ENCODE data around the gene FAM124B.

Gene FAM124B

DNA sequence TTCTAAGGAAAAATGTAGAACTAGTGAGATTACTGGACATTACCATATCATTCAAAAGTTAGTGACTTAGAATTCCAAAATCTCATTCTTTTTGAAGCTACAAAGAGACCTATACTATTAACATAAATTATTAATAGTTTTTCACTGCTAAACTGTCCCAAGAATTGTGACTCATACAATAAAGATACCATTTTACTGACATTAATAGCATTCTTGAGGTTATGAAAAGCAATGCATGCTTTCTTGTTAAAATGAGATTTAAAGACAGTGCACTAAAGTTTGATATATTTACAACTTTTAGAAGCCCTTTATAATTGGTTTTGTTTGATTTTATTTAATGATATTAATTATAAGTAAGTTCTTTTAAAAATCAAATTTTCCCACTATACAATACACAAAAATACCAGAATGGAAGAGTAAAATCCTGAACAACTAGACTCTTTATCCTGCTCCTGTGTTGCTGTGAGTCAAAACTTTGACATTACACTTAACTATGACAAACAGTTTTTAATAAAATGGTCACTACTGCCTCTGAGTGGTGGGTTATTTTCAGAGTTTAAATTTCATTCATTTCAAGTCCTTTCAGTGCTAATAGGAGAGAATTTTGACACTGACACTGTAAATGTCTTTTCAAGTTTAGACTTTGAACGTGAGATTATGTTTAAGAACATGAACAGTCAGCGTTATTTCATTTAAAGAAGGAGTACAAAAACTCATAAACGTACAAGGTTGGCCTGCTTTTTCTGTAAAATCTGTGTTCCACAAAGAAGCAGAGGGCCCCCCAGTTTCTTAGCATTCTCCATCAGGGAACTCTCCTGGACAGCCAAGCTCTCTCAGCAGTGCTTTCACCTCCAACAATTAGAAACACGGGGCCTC is 54.5 kb downstream of the FAM124B start:
- no peak for DNase-seq (ENCODE audit: low read depth in 2 of 2, low spot score in 1 of 2)

DNA sequence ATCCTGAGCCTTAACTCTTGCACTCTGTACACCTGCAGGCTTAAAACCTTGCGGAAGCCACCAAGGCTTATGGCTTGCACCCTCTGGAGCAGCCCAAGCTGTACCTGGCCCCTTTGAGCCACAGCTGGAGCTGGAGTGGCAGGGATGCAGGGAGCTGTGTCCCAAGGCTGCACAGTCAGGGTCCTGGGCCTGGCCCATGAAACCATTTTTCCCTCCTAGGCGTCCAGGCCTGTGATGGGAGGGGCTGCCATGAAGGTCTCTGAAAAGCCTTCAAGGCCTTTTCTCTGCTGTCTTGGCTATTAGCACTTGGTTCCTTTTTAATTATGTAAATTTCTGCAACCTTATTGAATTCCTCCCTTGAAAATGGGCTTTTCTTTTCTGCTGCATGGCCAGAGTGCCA is 56.4 kb downstream of the FAM124B start:
- DNase-seq (ENCODE audit: low read depth in 2 of 2, low spot score in 1 of 2), result no peak

DNA sequence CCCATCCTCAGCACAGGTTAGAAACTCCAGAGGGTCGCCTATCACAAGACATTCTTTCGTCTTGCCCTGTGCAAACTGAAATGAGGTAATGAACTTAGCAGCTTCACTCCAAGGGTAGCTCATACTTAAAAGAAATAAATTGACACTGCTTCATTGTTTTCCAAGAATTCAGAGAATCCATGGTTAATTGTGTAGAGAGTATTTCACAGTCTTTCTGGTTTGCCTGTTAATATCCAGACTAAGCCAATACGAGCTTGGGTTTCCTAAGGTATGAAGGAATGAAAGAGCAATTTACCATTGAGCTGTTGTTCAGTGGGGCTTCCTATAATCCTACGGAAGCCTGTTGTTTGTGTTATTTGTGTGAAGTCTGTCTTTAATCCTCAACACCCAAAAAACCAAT is 58.7 kb downstream of the FAM124B start:
- no peak for DNase-seq (ENCODE audit: low read depth in 2 of 2, low spot score in 1 of 2)

DNA sequence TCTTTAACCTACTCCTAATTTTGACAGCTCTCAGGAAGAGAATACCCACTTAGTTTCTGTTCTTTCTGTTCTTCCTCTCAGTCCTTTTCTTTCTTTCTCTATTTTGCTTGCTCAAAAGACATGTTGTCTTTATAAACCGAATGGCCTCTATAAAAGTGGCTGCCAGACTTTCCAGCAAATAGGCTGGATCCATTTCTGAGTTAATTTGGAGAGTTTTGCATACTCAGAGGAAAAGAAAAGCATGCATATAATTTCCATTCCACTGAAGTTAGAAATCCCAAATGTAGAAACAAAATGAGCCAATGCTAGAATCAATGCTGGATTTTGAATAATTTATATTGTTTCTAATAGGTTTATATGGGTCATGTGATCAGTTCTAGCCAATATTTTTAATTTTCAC is 65.9 kb downstream of the FAM124B start:
- no peak for DNase-seq (ENCODE audit: low read depth in 2 of 2, low spot score in 1 of 2)

DNA sequence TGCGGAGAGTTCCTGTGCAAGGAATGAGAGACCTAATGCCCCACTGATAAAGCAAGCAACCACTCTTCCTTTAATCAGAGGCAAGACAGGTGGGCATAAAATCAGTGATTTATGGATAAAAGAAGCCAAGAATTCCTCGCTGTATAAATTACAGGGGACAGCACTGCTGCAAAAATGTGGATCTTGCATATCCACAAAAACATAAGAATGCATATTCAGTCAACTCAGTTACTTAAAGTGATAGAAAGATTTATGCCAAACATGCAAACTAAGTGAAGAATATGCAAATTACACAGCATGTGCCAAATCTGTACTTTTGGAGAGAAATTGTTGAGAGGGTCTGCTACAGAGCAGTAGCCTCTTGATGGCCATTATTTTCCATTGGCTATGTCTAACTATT is 67.2 kb downstream of the FAM124B start:
- no peak for DNase-seq (ENCODE audit: low read depth in 2 of 2, low spot score in 1 of 2)

DNA sequence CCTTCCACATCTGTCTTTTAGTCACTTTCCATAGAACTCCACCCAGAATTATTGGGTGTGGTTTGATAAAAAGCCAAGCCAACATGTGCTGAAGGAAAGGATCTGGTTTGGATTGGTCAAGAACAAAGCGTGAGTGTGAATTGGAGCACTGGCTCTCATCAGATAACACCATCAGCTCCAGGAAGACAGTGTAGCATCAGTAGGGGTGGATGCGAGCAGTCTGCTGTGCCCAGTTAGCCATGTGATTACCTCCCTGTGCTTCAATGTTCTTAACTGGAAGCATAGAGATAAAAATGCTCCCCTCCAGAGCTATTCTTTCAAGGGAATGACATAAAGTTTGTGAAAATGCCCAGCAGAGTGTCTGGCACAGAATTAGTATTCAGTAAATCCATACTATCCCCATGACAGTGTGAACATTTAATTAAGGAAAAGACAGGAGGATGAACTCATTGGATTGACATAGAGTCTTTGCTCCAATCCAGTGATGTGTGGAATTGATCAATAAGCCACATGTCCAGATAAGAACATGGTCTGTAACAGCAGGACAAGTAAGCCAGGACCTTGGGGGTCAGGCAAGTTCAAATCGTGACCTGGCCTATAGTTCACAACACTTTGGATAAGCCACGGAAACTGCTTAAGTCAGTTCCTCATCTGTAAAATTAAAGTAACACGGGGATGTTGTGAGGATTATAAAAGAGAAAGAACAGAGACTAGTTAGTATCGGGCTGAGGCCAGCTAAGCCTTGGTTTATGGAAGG is 68.0 kb downstream of the FAM124B start:
- DNase-seq (ENCODE audit: low read depth in 2 of 2, low spot score in 1 of 2), result no peak

DNA sequence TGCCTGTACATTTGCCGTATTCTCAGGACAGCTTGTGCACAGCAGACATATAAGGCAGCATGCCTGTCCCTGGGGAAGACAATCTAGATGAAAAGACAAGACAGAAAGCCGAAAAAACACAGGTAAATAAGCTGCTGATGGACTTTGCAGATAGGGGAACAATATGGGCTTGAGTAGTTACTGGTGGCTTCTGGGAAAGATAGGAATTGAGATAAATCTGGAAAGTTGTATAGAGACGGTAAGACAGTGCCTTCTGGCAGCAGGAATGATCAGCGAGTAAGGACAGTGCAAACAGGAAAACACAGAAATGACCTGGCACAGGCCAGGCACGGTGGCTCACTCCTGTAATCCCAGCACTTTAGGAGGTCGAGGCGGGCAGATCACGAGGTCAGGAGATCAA is 70.2 kb downstream of the FAM124B start:
- no peak for DNase-seq (ENCODE audit: low read depth in 2 of 2, low spot score in 1 of 2)

DNA sequence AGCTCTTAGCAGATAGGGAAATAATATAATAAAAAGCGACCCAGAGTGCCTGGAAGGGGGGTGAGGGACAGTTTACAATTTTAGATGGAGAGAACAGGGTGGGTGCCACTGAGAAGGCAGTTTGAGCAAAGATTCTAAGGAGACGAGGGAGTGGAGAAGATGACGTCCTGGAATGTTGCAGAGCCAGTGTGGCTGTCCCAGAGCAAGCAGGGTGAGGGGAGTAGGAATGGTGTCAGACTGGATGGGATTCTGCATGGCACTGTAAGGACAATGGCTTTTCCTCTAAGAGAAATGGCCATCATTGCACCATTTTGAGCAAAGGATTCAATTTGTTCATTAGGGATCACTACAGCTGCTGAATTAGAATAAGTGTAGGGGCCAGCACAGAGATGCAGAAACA is 73.1 kb downstream of the FAM124B start:
- no peak for DNase-seq (ENCODE audit: low read depth in 2 of 2, low spot score in 1 of 2)

Data from stimulated activated CD8-positive, alpha-beta memory T cell treated with anti-CD3 and anti-CD28 coated beads, Interleukin-4, amount 100 ng/mL, for 1 hour (primary cell).